ENCODE measurements around the gene TMEM184A. TPM values are rescaled to one million over a fixed set of nuclear protein-coding genes. Genes with fewer than 3 reads are reported as not detected.

TMEM184A gene
- total and polyA plus RNA-seq, 2 of the 13 experiments (the other 11 are each of a cell fraction or from before 2014, with no cell fraction given), result 9.5 to 20.4 TPM

DNA sequence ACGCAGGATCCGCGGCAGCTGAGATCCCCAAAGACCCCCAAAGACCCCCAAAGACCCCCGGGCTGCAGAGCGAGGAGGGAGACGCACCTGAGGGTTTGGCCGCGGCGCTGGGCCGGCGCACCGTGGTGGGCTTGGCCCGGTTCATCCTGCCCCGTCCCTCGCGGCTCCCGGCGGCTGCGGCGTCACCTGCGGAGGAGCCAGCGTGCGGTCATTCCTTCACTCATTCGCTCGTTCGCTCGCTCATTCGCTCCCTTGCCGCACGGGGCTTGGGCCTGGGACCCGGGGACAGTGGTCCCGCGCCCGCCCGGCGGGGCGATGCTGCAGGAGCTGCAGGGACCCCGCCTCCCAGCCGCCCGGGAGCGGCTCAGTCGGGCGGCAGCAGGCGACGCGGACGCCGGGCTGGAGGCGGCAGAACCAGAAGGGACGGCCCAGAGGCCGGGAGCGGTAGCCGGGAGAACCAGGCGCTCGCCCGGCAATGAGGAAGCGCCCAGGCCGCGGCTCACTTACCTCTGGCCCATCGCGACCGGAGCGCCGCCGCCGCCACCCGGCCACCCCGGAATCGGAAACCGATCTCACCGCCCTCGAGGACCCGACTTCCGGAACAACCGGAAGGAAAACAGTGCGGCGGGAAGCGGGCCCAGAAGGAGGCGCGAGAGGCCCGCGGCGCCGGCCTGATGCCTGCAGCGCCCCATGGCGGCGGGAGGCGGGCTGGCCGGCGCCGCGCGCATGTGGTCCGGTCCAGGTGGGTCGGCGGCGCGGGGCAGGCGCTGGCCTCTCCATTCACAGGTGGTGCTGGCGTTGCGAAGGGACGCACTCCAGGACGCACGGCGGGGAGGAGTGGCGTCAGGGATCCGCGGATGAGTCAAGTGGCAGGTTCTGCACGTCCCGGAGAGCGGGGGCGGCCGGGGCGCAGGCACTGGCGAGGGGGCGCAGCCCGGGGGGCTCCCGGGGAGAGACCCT, 51.9 kb downstream of the TMEM184A start, which contains the start of gene INTS1 (continued):
- TF ChIP-seq, protein P1, sequence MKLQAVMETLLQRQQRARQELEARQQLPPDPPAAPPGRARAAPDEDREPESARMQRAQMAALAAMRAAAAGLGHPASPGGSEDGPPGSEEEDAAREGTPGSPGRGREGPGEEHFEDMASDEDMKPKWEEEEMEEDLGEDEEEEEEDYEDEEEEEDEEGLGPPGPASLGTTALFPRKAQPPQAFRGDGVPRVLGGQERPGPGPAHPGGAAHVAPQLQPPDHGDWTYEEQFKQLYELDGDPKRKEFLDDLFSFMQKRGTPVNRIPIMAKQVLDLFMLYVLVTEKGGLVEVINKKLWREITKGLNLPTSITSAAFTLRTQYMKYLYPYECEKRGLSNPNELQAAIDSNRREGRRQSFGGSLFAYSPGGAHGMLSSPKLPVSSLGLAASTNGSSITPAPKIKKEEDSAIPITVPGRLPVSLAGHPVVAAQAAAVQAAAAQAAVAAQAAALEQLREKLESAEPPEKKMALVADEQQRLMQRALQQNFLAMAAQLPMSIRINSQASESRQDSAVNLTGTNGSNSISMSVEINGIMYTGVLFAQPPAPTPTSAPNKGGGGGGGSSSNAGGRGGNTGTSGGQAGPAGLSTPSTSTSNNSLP (IDR thresholded peaks at IDR 0.05; ENCODE audit: low read depth, low read length), result no peak
- TF ChIP-seq JUNB (CRISPR knock-in tag; IDR thresholded peaks at IDR 0.05; ENCODE audit: borderline replicate concordance), result no peak
- TF ChIP-seq, protein P2, sequence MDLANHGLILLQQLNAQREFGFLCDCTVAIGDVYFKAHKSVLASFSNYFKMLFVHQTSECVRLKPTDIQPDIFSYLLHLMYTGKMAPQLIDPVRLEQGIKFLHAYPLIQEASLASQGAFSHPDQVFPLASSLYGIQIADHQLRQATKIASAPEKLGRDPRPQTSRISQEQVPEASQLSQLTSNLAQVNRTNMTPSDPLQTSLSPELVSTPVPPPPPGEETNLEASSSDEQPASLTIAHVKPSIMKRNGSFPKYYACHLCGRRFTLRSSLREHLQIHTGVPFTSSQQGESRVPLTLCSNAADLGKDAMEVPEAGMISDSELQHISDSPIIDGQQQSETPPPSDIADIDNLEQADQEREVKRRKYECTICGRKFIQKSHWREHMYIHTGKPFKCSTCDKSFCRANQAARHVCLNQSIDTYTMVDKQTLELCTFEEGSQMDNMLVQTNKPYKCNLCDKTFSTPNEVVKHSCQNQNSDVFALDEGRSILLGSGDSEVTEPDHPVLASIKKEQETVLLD (CRISPR knock-in tag; IDR thresholded peaks at IDR 0.05; ENCODE audit: low read depth), result peak; percentile 93
- TF ChIP-seq, protein P3, sequence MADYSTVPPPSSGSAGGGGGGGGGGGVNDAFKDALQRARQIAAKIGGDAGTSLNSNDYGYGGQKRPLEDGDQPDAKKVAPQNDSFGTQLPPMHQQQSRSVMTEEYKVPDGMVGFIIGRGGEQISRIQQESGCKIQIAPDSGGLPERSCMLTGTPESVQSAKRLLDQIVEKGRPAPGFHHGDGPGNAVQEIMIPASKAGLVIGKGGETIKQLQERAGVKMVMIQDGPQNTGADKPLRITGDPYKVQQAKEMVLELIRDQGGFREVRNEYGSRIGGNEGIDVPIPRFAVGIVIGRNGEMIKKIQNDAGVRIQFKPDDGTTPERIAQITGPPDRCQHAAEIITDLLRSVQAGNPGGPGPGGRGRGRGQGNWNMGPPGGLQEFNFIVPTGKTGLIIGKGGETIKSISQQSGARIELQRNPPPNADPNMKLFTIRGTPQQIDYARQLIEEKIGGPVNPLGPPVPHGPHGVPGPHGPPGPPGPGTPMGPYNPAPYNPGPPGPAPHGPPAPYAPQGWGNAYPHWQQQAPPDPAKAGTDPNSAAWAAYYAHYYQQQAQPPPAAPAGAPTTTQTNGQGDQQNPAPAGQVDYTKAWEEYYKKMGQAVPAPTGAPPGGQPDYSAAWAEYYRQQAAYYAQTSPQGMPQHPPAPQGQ (CRISPR knock-in tag; IDR thresholded peaks at IDR 0.05; ENCODE audit: borderline replicate concordance), result no peak
- TF ChIP-seq, protein P4, sequence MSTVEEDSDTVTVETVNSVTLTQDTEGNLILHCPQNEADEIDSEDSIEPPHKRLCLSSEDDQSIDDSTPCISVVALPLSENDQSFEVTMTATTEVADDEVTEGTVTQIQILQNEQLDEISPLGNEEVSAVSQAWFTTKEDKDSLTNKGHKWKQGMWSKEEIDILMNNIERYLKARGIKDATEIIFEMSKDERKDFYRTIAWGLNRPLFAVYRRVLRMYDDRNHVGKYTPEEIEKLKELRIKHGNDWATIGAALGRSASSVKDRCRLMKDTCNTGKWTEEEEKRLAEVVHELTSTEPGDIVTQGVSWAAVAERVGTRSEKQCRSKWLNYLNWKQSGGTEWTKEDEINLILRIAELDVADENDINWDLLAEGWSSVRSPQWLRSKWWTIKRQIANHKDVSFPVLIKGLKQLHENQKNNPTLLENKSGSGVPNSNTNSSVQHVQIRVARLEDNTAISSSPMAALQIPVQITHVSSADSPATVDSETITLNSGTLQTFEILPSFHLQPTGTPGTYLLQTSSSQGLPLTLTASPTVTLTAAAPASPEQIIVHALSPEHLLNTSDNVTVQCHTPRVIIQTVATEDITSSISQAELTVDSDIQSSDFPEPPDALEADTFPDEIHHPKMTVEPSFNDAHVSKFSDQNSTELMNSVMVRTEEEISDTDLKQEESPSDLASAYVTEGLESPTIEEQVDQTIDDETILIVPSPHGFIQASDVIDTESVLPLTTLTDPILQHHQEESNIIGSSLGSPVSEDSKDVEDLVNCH (CRISPR knock-in tag; IDR thresholded peaks at IDR 0.05), result no peak
- no peak for TF ChIP-seq HIVEP1 (CRISPR knock-in tag; IDR thresholded peaks at IDR 0.05)
- TF ChIP-seq ZNF776 (CRISPR knock-in tag; IDR thresholded peaks at IDR 0.05), result no peak
- peak; percentile 67 for TF ChIP-seq ZBTB7B (CRISPR knock-in tag; IDR thresholded peaks at IDR 0.05)
- TF ChIP-seq ERF (CRISPR knock-in tag; IDR thresholded peaks at IDR 0.05), result peak; percentile 98
- TF ChIP-seq ZNF558 (CRISPR knock-in tag; IDR thresholded peaks at IDR 0.05; ENCODE audit: borderline replicate concordance), result 0 out of 2 replicates have a peak, but pooled peaks have one; percentile 32
- no peak for TF ChIP-seq TCF12 (IDR thresholded peaks at IDR 0.05)
- TF ChIP-seq TCF12 (CRISPR knock-in tag; IDR thresholded peaks at IDR 0.05), result no peak; the same call in 1 of the 2 replicates
- TF ChIP-seq, protein P5, sequence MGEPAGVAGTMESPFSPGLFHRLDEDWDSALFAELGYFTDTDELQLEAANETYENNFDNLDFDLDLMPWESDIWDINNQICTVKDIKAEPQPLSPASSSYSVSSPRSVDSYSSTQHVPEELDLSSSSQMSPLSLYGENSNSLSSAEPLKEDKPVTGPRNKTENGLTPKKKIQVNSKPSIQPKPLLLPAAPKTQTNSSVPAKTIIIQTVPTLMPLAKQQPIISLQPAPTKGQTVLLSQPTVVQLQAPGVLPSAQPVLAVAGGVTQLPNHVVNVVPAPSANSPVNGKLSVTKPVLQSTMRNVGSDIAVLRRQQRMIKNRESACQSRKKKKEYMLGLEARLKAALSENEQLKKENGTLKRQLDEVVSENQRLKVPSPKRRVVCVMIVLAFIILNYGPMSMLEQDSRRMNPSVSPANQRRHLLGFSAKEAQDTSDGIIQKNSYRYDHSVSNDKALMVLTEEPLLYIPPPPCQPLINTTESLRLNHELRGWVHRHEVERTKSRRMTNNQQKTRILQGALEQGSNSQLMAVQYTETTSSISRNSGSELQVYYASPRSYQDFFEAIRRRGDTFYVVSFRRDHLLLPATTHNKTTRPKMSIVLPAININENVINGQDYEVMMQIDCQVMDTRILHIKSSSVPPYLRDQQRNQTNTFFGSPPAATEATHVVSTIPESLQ (CRISPR knock-in tag; conservative IDR thresholded peaks at IDR 0.05), result no peak
- TF ChIP-seq ZNF121 (CRISPR knock-in tag; IDR thresholded peaks at IDR 0.05), result peak; percentile 87
- TF ChIP-seq ATF7 (IDR thresholded peaks at IDR 0.05), result no peak
- TF ChIP-seq ATF7 (CRISPR knock-in tag; IDR thresholded peaks at IDR 0.05), result 0 out of 2 replicates have a peak, but pooled peaks have one; percentile 31
- TF ChIP-seq ZNF20 (CRISPR knock-in tag; IDR thresholded peaks at IDR 0.05), result no peak
- no peak for TF ChIP-seq ZNF841 (CRISPR knock-in tag; IDR thresholded peaks at IDR 0.05; ENCODE audit: borderline replicate concordance)
- no peak for TF ChIP-seq GPN1 (CRISPR knock-in tag; IDR thresholded peaks at IDR 0.05; ENCODE audit: borderline replicate concordance)

Data from HepG2 (cell line).